ENCODE measurements around the gene PEX10. TPM values are rescaled to one million over a fixed set of nuclear protein-coding genes. Genes with fewer than 3 reads are reported as not detected.
A peak's percentile ranks its signal among the peaks of the same experiment; 100 is the strongest.

Gene PEX10
- total and polyA plus RNA-seq, 2 of the 8 experiments (the other 6 are each of a cell fraction or from before 2014, with no cell fraction given): 24.3 to 26.9 TPM

GRCh38 chr1:2429780-2430591 is 17.6 kb upstream of the PEX10 start:
- Histone ChIP-seq H4K91ac (replicated peaks; ENCODE audit: insufficient read length, low read length) (no peak overlapping the region), H3K14ac (ENCODE audit: insufficient read length) (no peak overlapping the region), H3K23ac (ENCODE audit: insufficient read length) (no peak overlapping the region), H3K56ac (replicated peaks; ENCODE audit: insufficient read length, low read depth, low read length) (no peak overlapping the region), H4K5ac (ENCODE audit: insufficient read length, low read depth, low read length) (no peak overlapping the region), H2BK5ac (ENCODE audit: low read depth, low read length) (no peak overlapping the region), H3K9me3 (ENCODE audit: insufficient read depth in 2 of 2, low read depth in 1 of 2, low read length in 1 of 2) (peaks cover 11 to 27% of the 10 kb centered on the region in 2 experiments; a peak in 3 of 4 replicates), H3K4me1 (replicated peaks in 1 of 4; ENCODE audit: control insufficient read depth in 3 of 4, insufficient read depth in 4 of 4, low read length in 3 of 4) (no peaks in the 10 kb centered on the region), H2BK20ac (ENCODE audit: low read length) (no peak overlapping the region), H2BK120ac (replicated peaks; ENCODE audit: low read depth, low read length) (no peak overlapping the region), H3K36me3 (ENCODE audit: control insufficient read depth in 2 of 4, insufficient read depth in 4 of 4, low read length in 3 of 4) (no peaks in the 10 kb centered on the region), H2BK12ac (ENCODE audit: low read depth, low read length) (no peak overlapping the region), H3K9ac (replicated peaks in 1 of 4; ENCODE audit: extremely low read depth in 1 of 4, low read depth in 3 of 4, low read length in 3 of 4) (no peak overlapping the region), H3K27me3 (replicated peaks in 1 of 4; ENCODE audit: control insufficient read depth in 3 of 4, extremely low read depth in 1 of 4, insufficient read depth in 3 of 4, low read length in 3 of 4) (0 out of 7 replicates have a peak, but pooled peaks cover 0 to 2% (median 0%) of the 10 kb centered on the region in 4 experiments), H2BK15ac (ENCODE audit: low read length) (no peak overlapping the region), H2AK5ac (ENCODE audit: low read depth, low read length) (no peak overlapping the region), H3K23me2 (ENCODE audit: low read depth, low read length) (no peaks in the 10 kb centered on the region), H3K79me2 (ENCODE audit: control insufficient read depth in 1 of 2, insufficient read depth in 2 of 2, low read length in 2 of 2) (no peaks in the 10 kb centered on the region), H2AFZ (ENCODE audit: low read length) (no peak overlapping the region), H3K4me2 (ENCODE audit: insufficient read depth in 1 of 2, low read depth in 2 of 2, low read length in 2 of 2) (no peak overlapping the region), H3K18ac (ENCODE audit: extremely low read depth, low read length) (no peak overlapping the region), H3K4ac (replicated peaks; ENCODE audit: insufficient read length, low read depth, low read length) (no peak overlapping the region), H3K4me3 (ENCODE audit: extremely low read depth in 1 of 4, insufficient read depth in 2 of 4, low read depth in 3 of 4, low read length in 4 of 4) (no peak overlapping the region), H4K20me1 (replicated peaks in 1 of 2; ENCODE audit: control insufficient read depth in 1 of 2, insufficient read depth in 2 of 2, low read length in 2 of 2) (peaks cover 0 to 1% of the 10 kb centered on the region in 2 experiments), H4K8ac (ENCODE audit: extremely low read depth, insufficient read depth, low read length) (no peak overlapping the region), H3K27ac (ENCODE audit: low read depth, low read length) (no peak overlapping the region), H3K79me1 (ENCODE audit: low read depth, low read length) (no peaks in the 10 kb centered on the region)
- ChIA-PET CTCF (ENCODE audit: partially characterized antibody) (interaction anchor here (0.6 to 4.2 kb wide), 21 partner anchors 11 to 1185 kb away, joined by 3 to 48 read pairs (median 4); no protein-coding TSS in a partner anchor), POLR2A (ENCODE audit: partially characterized antibody) (no interaction called here)
- DNase-seq (ENCODE audit: low read depth in 1 of 2, low spot score in 2 of 2) (no peak), FAIRE-seq (no peak)
- 86% methylated on average over 20 of the region's 20 CpGs; no CpG with 5 or more reads in 1 of the 2 experiments for WGBS, 2 experiments (ENCODE audit: extremely low coverage in 1 of 2, insufficient coverage in 1 of 2, insufficient read length in 1 of 2, insufficient replicate concordance in 2 of 2, low coverage in 1 of 2, low lambda C conversion rate in 2 of 2, missing lambda C conversion rate in 1 of 2)
- TF ChIP-seq GTF2F1 (IDR thresholded peaks at IDR 0.05; ENCODE audit: borderline replicate concordance, low read depth, low read length): no peak
- TF ChIP-seq KDM1A (IDR thresholded peaks at IDR 0.05; ENCODE audit: borderline replicate concordance, low read length): 0 out of 2 replicates have a peak, but pooled peaks have one; percentile 20
- TF ChIP-seq USF2 (IDR thresholded peaks at IDR 0.05; ENCODE audit: low read length): no peak
- TF ChIP-seq PHF8 (conservative IDR thresholded peaks at IDR 0.05; ENCODE audit: low read depth, low read length): no peak
- TF ChIP-seq CREB1 (IDR thresholded peaks at IDR 0.05): no peak
- no peak for TF ChIP-seq NANOG (IDR thresholded peaks at IDR 0.05; ENCODE audit: insufficient read depth, low read depth, low read length, poor library complexity, severe bottlenecking)
- TF ChIP-seq CTCF (IDR thresholded peaks at IDR 0.05; ENCODE audit: control extremely low read depth in 1 of 3, insufficient read depth in 1 of 3, low read depth in 1 of 3, low read length in 3 of 3): peak in 2 of 3 experiments; percentile 44 to 69; a peak in 3 of 4 replicates
- TF ChIP-seq MAFK (IDR thresholded peaks at IDR 0.05; ENCODE audit: low read depth, low read length): no peak

All from H1 (cell line).